H1 (cell line): ENCODE results near the gene OR2L3. TPM values are rescaled to one million over a fixed set of nuclear protein-coding genes. Genes with fewer than 3 reads are reported as not detected.

ENCODE experiments used
- CTCF ChIA-PET: fragments of 300-600 bp; sonication (Branson Sonifier 250); formaldehyde crosslinking; loops from one replicate; lab custom pipeline; 2021; ENCODE audit not compliant: partially characterized antibody; lab: Charles Lee
- POLR2A ChIA-PET: fragments of 300-600 bp; sonication (Branson Sonifier 250); formaldehyde crosslinking; loops from one replicate; lab custom pipeline; 2021; ENCODE audit warnings: inconsistent platforms; ENCODE audit not compliant: partially characterized antibody; lab: Charles Lee
- DNase-seq, 2 experiments: peaks; one replicate each; pipeline versions ENCODE4 v3.0.0 to v3.0.0-alpha.2; 2010 to 2022; ENCODE audit warnings: low spot score in 2 of 2, low read depth in 1 of 2, mixed read lengths in 1 of 2
- FAIRE-seq: peaks from 2 replicates; lab custom pipeline; 2011; peaks lifted over from hg19 to GRCh38; lab: Jason Lieb, UNC
- H2AFZ ChIP-seq: 2 replicates; pipeline ENCODE4 v1.8.1; 2012; ENCODE audit warnings: low read length, inconsistent platforms
- H2AK5ac ChIP-seq: 2 replicates; pipeline ENCODE4 v1.6.1; 2013; ENCODE audit warnings: low read depth, low read length
- H2BK120ac ChIP-seq: replicated peaks from 2 replicates; pipeline ENCODE3; 2013; ENCODE audit warnings: low read depth, low read length, inconsistent platforms
- H2BK12ac ChIP-seq: 2 replicates; pipeline ENCODE4 v1.6.1; 2013; ENCODE audit warnings: low read depth, low read length
- H2BK15ac ChIP-seq: 2 replicates; pipeline ENCODE4 v1.6.1; 2013; ENCODE audit warnings: low read length
- H2BK20ac ChIP-seq: 2 replicates; pipeline ENCODE4 v1.6.1; 2013; ENCODE audit warnings: low read length
- H2BK5ac ChIP-seq: 2 replicates; pipeline ENCODE4 v1.6.1; 2013; ENCODE audit warnings: low read depth, low read length
- H3K14ac ChIP-seq: 2 replicates; pipeline ENCODE4 v1.6.1; 2013; ENCODE audit warnings: inconsistent platforms; ENCODE audit not compliant: insufficient read length
- H3K18ac ChIP-seq: 2 replicates; pipeline ENCODE4 v1.6.1; 2013; ENCODE audit warnings: low read length; ENCODE audit errors: extremely low read depth
- H3K23ac ChIP-seq: 2 replicates; pipeline ENCODE4 v1.6.1; 2013; ENCODE audit warnings: inconsistent platforms; ENCODE audit not compliant: insufficient read length
- H3K23me2 ChIP-seq: 2 replicates; pipeline ENCODE4 v1.6.1; 2013; ENCODE audit warnings: low read depth, low read length
- H3K27ac ChIP-seq: 2 replicates; pipeline ENCODE4 v1.6.1; 2011; ENCODE audit warnings: low read depth, low read length, inconsistent platforms
- H3K27me3 ChIP-seq, 4 experiments: replicated peaks in 1 of 4; 1 replicate in 1 of 4; 2 replicates in 3 of 4; pipeline versions ENCODE4 v1.6.1 to v1.8.1; 2011 to 2013; ENCODE audit warnings: low read length in 3 of 4, mild to moderate bottlenecking in 3 of 4, inconsistent platforms in 2 of 4, mixed read lengths in 2 of 4, moderate library complexity in 1 of 4; ENCODE audit not compliant: control insufficient read depth in 3 of 4, insufficient read depth in 3 of 4; ENCODE audit errors: extremely low read depth in 1 of 4
- H3K36me3 ChIP-seq, 4 experiments: 2 replicates each; pipeline versions ENCODE4 v1.6.1 to v1.8.1; 2011 to 2013; ENCODE audit warnings: mild to moderate bottlenecking in 4 of 4, low read length in 3 of 4, moderate library complexity in 2 of 4, control low read depth in 1 of 4, inconsistent platforms in 1 of 4; ENCODE audit not compliant: insufficient read depth in 4 of 4, control insufficient read depth in 2 of 4
- H3K4ac ChIP-seq: replicated peaks from 2 replicates; pipeline ENCODE3; 2013; ENCODE audit warnings: low read length, low read depth, mixed read lengths, inconsistent platforms; ENCODE audit not compliant: insufficient read length
- H3K4me1 ChIP-seq, 4 experiments: replicated peaks in 1 of 4; 1 replicate in 1 of 4; 2 replicates in 3 of 4; pipeline versions ENCODE4 v1.6.1 to v1.8.1; 2011 to 2013; ENCODE audit warnings: low read length in 3 of 4, inconsistent platforms in 2 of 4, mixed read lengths in 1 of 4; ENCODE audit not compliant: insufficient read depth in 4 of 4, control insufficient read depth in 3 of 4
- H3K4me2 ChIP-seq, 2 experiments: 2 replicates each; pipeline versions ENCODE4 v1.6.1 to v1.8.1; 2011 to 2013; ENCODE audit warnings: low read depth in 2 of 2, low read length in 2 of 2, control low read depth in 1 of 2, inconsistent platforms in 1 of 2, mild to moderate bottlenecking in 1 of 2; ENCODE audit not compliant: insufficient read depth in 1 of 2
- H3K4me3 ChIP-seq, 4 experiments: fragments of 200-600, 300-600 bp in 1 of 4; sonication (generic), shearing (Covaris generic), sonication (Bioruptor Twin) in 1 of 4; 2 replicates each; pipeline versions ENCODE4 v1.5.1 to v1.8.1; 2011 to 2016; ENCODE audit warnings: low read length in 4 of 4, low read depth in 3 of 4, control low read depth in 2 of 4, inconsistent platforms in 2 of 4, mild to moderate bottlenecking in 2 of 4, mixed read lengths in 1 of 4, moderate library complexity in 1 of 4; ENCODE audit not compliant: insufficient read depth in 2 of 4; ENCODE audit errors: extremely low read depth in 1 of 4
- H3K56ac ChIP-seq: replicated peaks from 2 replicates; pipeline ENCODE3; 2013; ENCODE audit warnings: low read depth, mild to moderate bottlenecking, mixed read lengths, low read length, inconsistent platforms; ENCODE audit not compliant: insufficient read length
- H3K79me1 ChIP-seq: 2 replicates; pipeline ENCODE4 v1.6.1; 2013; ENCODE audit warnings: low read depth, low read length, control low read depth
- H3K79me2 ChIP-seq, 2 experiments: 2 replicates each; pipeline versions ENCODE4 v1.6.1 to v1.8.1; 2012 to 2013; ENCODE audit warnings: low read length in 2 of 2, mild to moderate bottlenecking in 2 of 2, inconsistent platforms in 1 of 2; ENCODE audit not compliant: insufficient read depth in 2 of 2, control insufficient read depth in 1 of 2
- H3K9ac ChIP-seq, 4 experiments: replicated peaks in 1 of 4; 1 replicate in 1 of 4; 2 replicates in 3 of 4; pipeline versions ENCODE4 v1.6.1 to v1.8.1; 2011 to 2013; ENCODE audit warnings: low read depth in 3 of 4, low read length in 3 of 4, control low read depth in 2 of 4, mild to moderate bottlenecking in 2 of 4, moderate library complexity in 2 of 4, inconsistent platforms in 1 of 4; ENCODE audit errors: extremely low read depth in 1 of 4
- H3K9me3 ChIP-seq, 2 experiments: 2 replicates each; pipeline versions ENCODE4 v1.6.1 to v1.8.1; 2012 to 2013; ENCODE audit warnings: mild to moderate bottlenecking in 2 of 2, moderate library complexity in 2 of 2, control low read depth in 1 of 2, inconsistent platforms in 1 of 2, low read depth in 1 of 2, low read length in 1 of 2, mixed read lengths in 1 of 2; ENCODE audit not compliant: insufficient read depth in 2 of 2
- H4K20me1 ChIP-seq, 2 experiments: replicated peaks in 1 of 2; 2 replicates each; pipeline versions ENCODE3 to v1.8.1; 2011 to 2013; ENCODE audit warnings: inconsistent platforms in 2 of 2, low read length in 2 of 2, mild to moderate bottlenecking in 1 of 2; ENCODE audit not compliant: insufficient read depth in 2 of 2, control insufficient read depth in 1 of 2
- H4K5ac ChIP-seq: 2 replicates; pipeline ENCODE4 v1.6.1; 2013; ENCODE audit warnings: low read length, low read depth, mixed read lengths, inconsistent platforms; ENCODE audit not compliant: insufficient read length
- H4K8ac ChIP-seq: 2 replicates; pipeline ENCODE4 v1.8.0; 2013; ENCODE audit warnings: mild to moderate bottlenecking, moderate library complexity, low read length, inconsistent platforms; ENCODE audit not compliant: insufficient read depth; ENCODE audit errors: extremely low read depth
- H4K91ac ChIP-seq: replicated peaks from 2 replicates; pipeline ENCODE3; 2013; ENCODE audit warnings: low read length, mixed read lengths, inconsistent platforms; ENCODE audit not compliant: insufficient read length
- SRF ChIP-seq: IDR thresholded peaks from 2 replicates; pipeline ENCODE4 v1.6.1; 2011; ENCODE audit warnings: mild to moderate bottlenecking, low read depth, low read length, moderate library complexity
- WGBS, 2 experiments: shearing (Covaris generic) in 1 of 2; methylation state at CpG; one replicate each; pipeline versions ENCODE4 v1.1.6 to v1.1.7; 2013 to 2015; ENCODE audit warnings: low lambda C conversion rate in 2 of 2, mixed read lengths in 2 of 2, inconsistent platforms in 1 of 2, low coverage in 1 of 2, missing lambda C conversion rate in 1 of 2; ENCODE audit not compliant: insufficient replicate concordance in 2 of 2, insufficient coverage in 1 of 2, insufficient read length in 1 of 2; ENCODE audit errors: extremely low coverage in 1 of 2, missing lambda C conversion rate in 1 of 2; 5-methylcytosine and 5-hydroxymethylcytosine counted together
- polyA plus RNA-seq, 7 experiments: library from polyadenylated mRNA; depleted of rRNA in 3 of 7; stranded (reverse) in 5 of 7; unstranded in 2 of 7; fragments of >200 nt in 5 of 7; fragments of 200-250 nt in 2 of 7; gene quantifications; 1 replicate in 5 of 7; 2 replicates in 1 of 7; 4 replicates in 1 of 7; pipeline versions ENCODE4 v1.2.1 to v1.2.3, GENCODE V29; 2011 to 2013; ENCODE audit warnings: missing spikeins in 2 of 7, mixed read lengths in 2 of 7
- total RNA-seq: library from RNA; stranded (reverse); fragmentation: NEBNext Ultra II Directional; extraction: Animal tissue kit (Norgen Biotek cat#: 25700); gene quantifications from 2 replicates; pipeline ENCODE4 v1.2.1, GENCODE V29; 2021
- TF ChIP-seq, protein P1 (sequence below): IDR thresholded peaks from 2 replicates; pipeline ENCODE4 v1.6.1; 2012; ENCODE audit warnings: low read length, inconsistent platforms

The OR2L3 gene
- total and polyA plus RNA-seq, 2 of the 8 experiments (the other 6 are each of a cell fraction or from before 2014, with no cell fraction given), result not detected

- Histone ChIP-seq H3K9me3 (peaks cover 60 to 71% of the 10 kb centered on the region in 2 experiments), H3K4me3 (no peak overlapping the region), H3K79me1 (no peaks in the 10 kb centered on the region), H3K18ac (no peak overlapping the region), H3K36me3 (no peaks in the 10 kb centered on the region), H2BK20ac (no peak overlapping the region), H3K23ac (no peak overlapping the region), H3K27me3 (no peaks in the 10 kb centered on the region), H2BK120ac (no peak overlapping the region), H2BK5ac (no peak overlapping the region), H3K9ac (no peak overlapping the region), H3K27ac (no peak overlapping the region), H3K23me2 (no peaks in the 10 kb centered on the region), H2AFZ (no peak overlapping the region), H2BK15ac (no peak overlapping the region), H3K4me1 (no peaks in the 10 kb centered on the region), H3K14ac (no peak overlapping the region), H4K91ac (no peak overlapping the region), H3K4me2 (no peak overlapping the region), H3K56ac (no peak overlapping the region), H4K8ac (no peak overlapping the region), H2AK5ac (no peak overlapping the region), H3K4ac (no peak overlapping the region), H2BK12ac (no peak overlapping the region), H4K20me1 (no peaks in the 10 kb centered on the region), H4K5ac (no peak overlapping the region), H3K79me2 (no peaks in the 10 kb centered on the region)
- TF ChIP-seq SRF, result no peak
- TF ChIP-seq, protein P1, sequence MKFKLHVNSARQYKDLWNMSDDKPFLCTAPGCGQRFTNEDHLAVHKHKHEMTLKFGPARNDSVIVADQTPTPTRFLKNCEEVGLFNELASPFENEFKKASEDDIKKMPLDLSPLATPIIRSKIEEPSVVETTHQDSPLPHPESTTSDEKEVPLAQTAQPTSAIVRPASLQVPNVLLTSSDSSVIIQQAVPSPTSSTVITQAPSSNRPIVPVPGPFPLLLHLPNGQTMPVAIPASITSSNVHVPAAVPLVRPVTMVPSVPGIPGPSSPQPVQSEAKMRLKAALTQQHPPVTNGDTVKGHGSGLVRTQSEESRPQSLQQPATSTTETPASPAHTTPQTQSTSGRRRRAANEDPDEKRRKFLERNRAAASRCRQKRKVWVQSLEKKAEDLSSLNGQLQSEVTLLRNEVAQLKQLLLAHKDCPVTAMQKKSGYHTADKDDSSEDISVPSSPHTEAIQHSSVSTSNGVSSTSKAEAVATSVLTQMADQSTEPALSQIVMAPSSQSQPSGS, result no peak
- DNase-seq, result no peak
- ChIA-PET POLR2A (no interaction called here), CTCF (no interaction called here)
- FAIRE-seq, result no peak
- 35% methylated on average over 2 of the region's 2 CpGs; no CpG with 5 or more reads in 1 of the 2 experiments for WGBS, 2 experiments
Observed at GRCh38 chr1:247998811-247999210, 47.8 kb upstream of the OR2L3 start.
